AG04449 (cell line): Measurements from ENCODE around the gene PROSER2.

ENCODE experiments used
- CTCF ChIA-PET: fragments of 350-600 bp; formaldehyde crosslinking; extraction: SDS; loops from one replicate; lab custom pipeline; 2021; ENCODE audit warnings: antibody characterized with exemption; lab: Yijun Ruan, JAX
- POLR2A ChIA-PET: fragments of 400-600, 350-600 bp; formaldehyde crosslinking; extraction: SDS; loops from one replicate; lab custom pipeline; 2020; ENCODE audit warnings: antibody characterized with exemption, inconsistent platforms; lab: Yijun Ruan, JAX
- DNase-seq: peaks from one replicate; pipeline ENCODE4 v3.0.0-alpha.2; 2010; ENCODE audit warnings: low read depth, low spot score
- H3K4me3 ChIP-seq: 2 replicates; pipeline ENCODE4 v1.5.1; 2011; ENCODE audit warnings: low read depth, mild to moderate bottlenecking, control low read depth, low read length
- CTCF ChIP-seq: IDR thresholded peaks from one replicate; pipeline ENCODE4 v1.5.1; 2011; ENCODE audit warnings: mild to moderate bottlenecking, moderate library complexity, low read length, control low read depth, inconsistent platforms; ENCODE audit not compliant: insufficient read depth; ENCODE audit errors: missing control alignments

PROSER2 gene

GRCh38 chr10:11875494-11876281, 52.5 kb downstream of the PROSER2 start:
- TF ChIP-seq CTCF: no peak
- DNase-seq: peak; percentile 29
- ChIA-PET CTCF (interaction anchor here (1.5 kb wide), 1 partner anchor 11 kb away, joined by 4 read pairs; no protein-coding TSS in a partner anchor), POLR2A (interaction anchor here (0.6 kb wide), 1 partner anchor 15 kb away, joined by 3 read pairs; no protein-coding TSS in a partner anchor)
- H3K4me3 ChIP-seq: no peak overlapping the region

GRCh38 chr10:11876324-11876723, 53.2 kb downstream of the PROSER2 start:
- POLR2A ChIA-PET: no interaction called here
- no peak for TF ChIP-seq CTCF

GRCh38 chr10:11876805-11877590, 53.8 kb downstream of the PROSER2 start:
- H3K4me3 ChIP-seq: no peak overlapping the region
- ChIA-PET CTCF (interaction anchor here (1.5 kb wide), 1 partner anchor 10 kb away, joined by 4 read pairs; no protein-coding TSS in a partner anchor), POLR2A (no interaction called here)
- no peak for DNase-seq
- no peak for TF ChIP-seq CTCF

More at GRCh38 chr10:11876324-11876723, 53.2 kb downstream of the PROSER2 start:
- no peak for DNase-seq
- no peak overlapping the region for H3K4me3 ChIP-seq
- CTCF ChIA-PET: interaction anchor here (1.5 kb wide), 1 partner anchor 10 kb away, joined by 4 read pairs; no protein-coding TSS in a partner anchor

GRCh38 chr10:11877591-11877905, 54.4 kb downstream of the PROSER2 start:
- no peak for DNase-seq
- TF ChIP-seq CTCF: no peak
- ChIA-PET POLR2A (no interaction called here), CTCF (no interaction called here)
- H3K4me3 ChIP-seq: no peak overlapping the region

- POLR2A ChIA-PET: no interaction called here
- TF ChIP-seq CTCF: no peak
- CTCF ChIA-PET: no interaction called here
Measured at GRCh38 chr10:11878776-11879175, 55.6 kb downstream of the PROSER2 start.

More at GRCh38 chr10:11878776-11879175, 55.6 kb downstream of the PROSER2 start:
- no peak overlapping the region for H3K4me3 ChIP-seq
- DNase-seq: no peak
